Measurements from ENCODE around the gene FASN.

- TF ChIP-seq CTCF (conservative IDR thresholded peaks at IDR 0.05) = no peak
- no peak for TF ChIP-seq ZFX (IDR thresholded peaks at IDR 0.05)
Observed at GRCh38 chr17:82091264-82092066, 6.6 kb downstream of the FASN start.
